HepG2 (cell line): ENCODE measurements around the gene GOLGA6C. TPM values are rescaled to one million over a fixed set of nuclear protein-coding genes. Genes with fewer than 3 reads are reported as not detected.
A peak's percentile ranks its signal among the peaks of the same experiment; 100 is the strongest.

ENCODE experiments used
- ATAC-seq: fragments of 200-7000 bp; cut with Tn5 transposase; 3 replicates; pipeline ENCODE4 v1.9.1; 2020; ENCODE audit warnings: mild to moderate bottlenecking, moderate library complexity
- BruUV-seq: library from RNA; stranded (reverse); fragments of 400-500 nt; replicated peaks from 2 replicates; lab custom pipeline; 2021; lab: Mats Ljungman, UMichigan
- CTCF ChIA-PET: fragments of 300-600 bp; formaldehyde crosslinking; extraction: SDS; loops from one replicate; lab custom pipeline; 2021; ENCODE audit warnings: low total read pairs, inconsistent platforms, low intra/inter-chr PET ratio; lab: Yijun Ruan, JAX
- POLR2A ChIA-PET: fragments of 350-600 bp; sonication (Branson Sonifier 250); formaldehyde crosslinking; loops from one replicate; lab custom pipeline; 2020; ENCODE audit warnings: antibody characterized with exemption, inconsistent platforms; lab: Yijun Ruan, JAX
- DNase-seq: peaks from one replicate; pipeline ENCODE4 v3.0.0-alpha.2; 2015; ENCODE audit warnings: low spot score
- FAIRE-seq: peaks from 3 replicates; lab custom pipeline; 2011; peaks lifted over from hg19 to GRCh38; lab: Jason Lieb, UNC
- H2AFZ ChIP-seq: one replicate; pipeline ENCODE4 v1.6.1; 2011; ENCODE audit warnings: low read length, inconsistent platforms
- H3K27ac ChIP-seq: fragments of 300-600 bp; 3 replicates; pipeline ENCODE4 v1.8.0; 2011; ENCODE audit warnings: mixed run types, mild to moderate bottlenecking, mixed read lengths, low read length, inconsistent platforms; ENCODE audit not compliant: insufficient read depth; ENCODE audit errors: extremely low read length
- H3K27me3 ChIP-seq, 2 experiments: fragments of 200-600 bp in 1 of 2; 2 replicates in 1 of 2; 3 replicates in 1 of 2; pipeline versions ENCODE4 v1.6.0 to v1.8.0; 2011; ENCODE audit warnings: low read length in 2 of 2, mild to moderate bottlenecking in 2 of 2, moderate library complexity in 2 of 2, inconsistent platforms in 1 of 2; ENCODE audit not compliant: insufficient read depth in 2 of 2, control insufficient read depth in 1 of 2
- H3K36me3 ChIP-seq, 2 experiments: fragments of 200-600 bp in 1 of 2; replicated peaks in 1 of 2; 2 replicates in 1 of 2; 3 replicates in 1 of 2; pipeline versions ENCODE4 v1.5.1 to v1.8.0; 2011; ENCODE audit warnings: low read length in 2 of 2, inconsistent platforms in 1 of 2; ENCODE audit not compliant: insufficient read depth in 2 of 2, control insufficient read depth in 1 of 2
- H3K4me1 ChIP-seq: 2 replicates; pipeline ENCODE4 v1.5.1; 2012; ENCODE audit warnings: low read length, inconsistent platforms; ENCODE audit not compliant: insufficient read depth
- H3K4me2 ChIP-seq: 2 replicates; pipeline ENCODE4 v1.6.0; 2011; ENCODE audit warnings: low read depth, low read length, inconsistent platforms
- H3K4me3 ChIP-seq, 3 experiments: fragments of 200-600 bp in 1 of 3; sonication (generic), shearing (Covaris generic) in 1 of 3; replicated peaks in 1 of 3; 2 replicates each; pipeline ENCODE4 v1.5.1; 2011 to 2016; ENCODE audit warnings: low read length in 3 of 3, inconsistent platforms in 2 of 3, low read depth in 2 of 3, mild to moderate bottlenecking in 2 of 3, control low read depth in 1 of 3, mixed read lengths in 1 of 3; ENCODE audit not compliant: insufficient read depth in 1 of 3
- H3K79me2 ChIP-seq: one replicate; pipeline ENCODE4 v1.6.1; 2011; ENCODE audit warnings: low read length, inconsistent platforms; ENCODE audit not compliant: insufficient read depth
- H3K9ac ChIP-seq: 2 replicates; pipeline ENCODE4 v1.6.0; 2011; ENCODE audit warnings: mild to moderate bottlenecking, low read depth, low read length, inconsistent platforms; ENCODE audit not compliant: insufficient read depth
- H3K9me3 ChIP-seq: 2 replicates; pipeline ENCODE4 v1.5.1; 2012; ENCODE audit warnings: mild to moderate bottlenecking, low read length
- H4K20me1 ChIP-seq: 2 replicates; pipeline ENCODE4 v1.6.0; 2011; ENCODE audit warnings: inconsistent platforms, mild to moderate bottlenecking, low read length, moderate library complexity; ENCODE audit not compliant: insufficient read depth
- AGO1 ChIP-seq: fragments of 200-400 bp; formaldehyde crosslinking; IDR thresholded peaks from 2 replicates; pipeline ENCODE4 v1.6.1; 2017; ENCODE audit warnings: mild to moderate bottlenecking, low read depth, low read length, moderate library complexity; ENCODE audit not compliant: poor library complexity, severe bottlenecking
- AGO2 ChIP-seq: fragments of 200-400 bp; formaldehyde crosslinking; optimal IDR thresholded peaks from 2 replicates; pipeline ENCODE3; 2017; ENCODE audit warnings: mild to moderate bottlenecking, low read depth, low read length, moderate library complexity
- AKAP8 ChIP-seq: sonication (generic); formaldehyde crosslinking; IDR thresholded peaks from 2 replicates; pipeline ENCODE4 v1.5.1; 2020; ENCODE audit warnings: mild to moderate bottlenecking, missing genetic modification reagents
- FOXP1 ChIP-seq, 2 experiments: fragments of 450-650 bp in 1 of 2; IDR thresholded peaks; 2 replicates each; pipeline ENCODE4 v1.6.1; 2017 to 2018; ENCODE audit warnings: antibody characterized with exemption in 1 of 2
- ISL2 ChIP-seq: sonication (generic); formaldehyde crosslinking; IDR thresholded peaks from 2 replicates; pipeline ENCODE4 v1.5.0; 2020; ENCODE audit warnings: missing genetic modification reagents
- KDM2A ChIP-seq: sonication (generic); formaldehyde crosslinking; IDR thresholded peaks from 2 replicates; pipeline ENCODE4 v1.4.0; 2020; ENCODE audit warnings: low read depth, missing genetic modification reagents, borderline replicate concordance
- MAZ ChIP-seq, 2 experiments: sonication (generic) in 1 of 2; formaldehyde crosslinking in 1 of 2; IDR thresholded peaks; 2 replicates each; pipeline versions ENCODE4 v1.5.0 to v1.6.1; 2012 to 2020; ENCODE audit warnings: low read depth in 2 of 2, mild to moderate bottlenecking in 2 of 2, borderline replicate concordance in 1 of 2, improper control_type of control experiment in 1 of 2, low read length in 1 of 2, missing genetic modification reagents in 1 of 2, moderate library complexity in 1 of 2
- NPAS2 ChIP-seq: sonication (generic); formaldehyde crosslinking; IDR thresholded peaks from 2 replicates; pipeline ENCODE4 v1.8.0; 2022; ENCODE audit warnings: mild to moderate bottlenecking, missing genetic modification reagents, borderline replicate concordance
- PAF1 ChIP-seq: IDR thresholded peaks from 2 replicates; pipeline ENCODE4 v1.6.1; 2016; ENCODE audit warnings: missing genetic modification reagents, missing compliant biosample characterization
- PHF8 ChIP-seq: sonication (generic); formaldehyde crosslinking; IDR thresholded peaks from 2 replicates; pipeline ENCODE4 v1.5.0; 2020; ENCODE audit warnings: missing genetic modification reagents
- POLR2A ChIP-seq, 2 experiments: IDR thresholded peaks; 2 replicates each; pipeline ENCODE4 v1.6.1; 2011; ENCODE audit warnings: low read depth in 2 of 2, low read length in 2 of 2, mild to moderate bottlenecking in 1 of 2, moderate library complexity in 1 of 2; ENCODE audit not compliant: insufficient read depth in 1 of 2
- POLR2AphosphoS5 ChIP-seq: IDR thresholded peaks from 2 replicates; pipeline ENCODE4 v1.6.1; 2012; ENCODE audit warnings: low read depth, low read length
- PRPF4 ChIP-seq: fragments of 200-400 bp; formaldehyde crosslinking; IDR thresholded peaks from 2 replicates; pipeline ENCODE4 v1.6.1; 2016; ENCODE audit warnings: low read length, low read depth; ENCODE audit not compliant: poor library complexity, severe bottlenecking
- RBM22 ChIP-seq: fragments of 200-400 bp; formaldehyde crosslinking; optimal IDR thresholded peaks from 2 replicates; pipeline ENCODE3; 2017; ENCODE audit warnings: mild to moderate bottlenecking, low read length, moderate library complexity
- ZC3H13 ChIP-seq: sonication (generic); formaldehyde crosslinking; IDR thresholded peaks from 2 replicates; pipeline ENCODE4 v1.8.1; 2023; ENCODE audit warnings: mild to moderate bottlenecking, missing genetic modification reagents, moderate library complexity
- ZNF138 ChIP-seq: sonication (generic); formaldehyde crosslinking; IDR thresholded peaks from 2 replicates; pipeline ENCODE4 v1.5.0; 2020; ENCODE audit warnings: mild to moderate bottlenecking, low read depth, missing genetic modification reagents
- ZNF235 ChIP-seq: sonication (generic); formaldehyde crosslinking; IDR thresholded peaks from 2 replicates; pipeline ENCODE4 v1.8.1; 2023; ENCODE audit warnings: mild to moderate bottlenecking, missing genetic modification reagents, borderline replicate concordance
- WGBS: methylation state at CpG from one replicate; pipeline ENCODE4 v1.1.6; 2017; ENCODE audit warnings: low lambda C conversion rate; 5-methylcytosine and 5-hydroxymethylcytosine counted together
- in situ Hi-C: cut with HindIII; loops from 2 replicates; pipeline ENCODE4 v1.10.0; 2017; ENCODE audit warnings: low pct_unique_long_range_greater_than_20kb; ENCODE audit not compliant: extremely low pct_ligation_motif_present
- intact Hi-C: fragments of 100-400 bp; cut with micrococcal nuclease; formaldehyde crosslinking; loops from one replicate; pipeline ENCODE4 v1.10.0; 2022; ENCODE audit not compliant: unreplicated experiment
- polyA plus RNA-seq, 8 experiments: library from polyadenylated mRNA; depleted of rRNA in 3 of 8; stranded (reverse) in 7 of 8; unstranded in 1 of 8; fragments of >200 nt; fragmentation: Illumina TruSeq in 4 of 8; extraction: Trizol in 4 of 8; gene quantifications; 2 replicates each; pipeline versions ENCODE4 v1.2.1 to v1.2.3, GENCODE V29; 2011 to 2016; ENCODE audit warnings: low read depth in 4 of 8, missing spikeins in 1 of 8, mixed read lengths in 1 of 8; ENCODE audit not compliant: insufficient read depth in 1 of 8
- total RNA-seq, 5 experiments: library from RNA; depleted of rRNA; stranded (reverse); fragments of >200 nt; fragmentation: Illumina TruSeq; extraction: Trizol; gene quantifications; 2 replicates each; pipeline ENCODE4 v1.2.3, GENCODE V29; 2016; ENCODE audit warnings: low read depth in 1 of 5
- TF ChIP-seq, protein P1 (sequence below): sonication (generic); formaldehyde crosslinking; conservative IDR thresholded peaks from 2 replicates; pipeline ENCODE4 v1.4.0; 2020; ENCODE audit warnings: missing genetic modification reagents

Gene GOLGA6C
- total and polyA plus RNA-seq, 2 of the 13 experiments (the other 11 are each of a cell fraction or from before 2014, with no cell fraction given): not detected

GRCh38 chr15:75215107-75216004 lies 42.8 kb upstream of the GOLGA6C start:
- in situ Hi-C loops (no loop called here), intact Hi-C loops (no loop called here)
- Histone ChIP-seq H3K27me3 (no peaks in the 10 kb centered on the region; a peak in 1 of 5 replicates), H3K27ac (no peak overlapping the region), H3K9me3 (no peaks in the 10 kb centered on the region), H2AFZ (no peak overlapping the region), H3K79me2 (peaks cover 5% of the 10 kb centered on the region), H3K4me2 (no peak overlapping the region), H4K20me1 (peaks cover 36% of the 10 kb centered on the region), H3K36me3 (peaks cover 21 to 28% of the 10 kb centered on the region in 2 experiments; a peak in 4 of 5 replicates), H3K4me1 (peaks cover 23% of the 10 kb centered on the region), H3K4me3 (no peak overlapping the region), H3K9ac (no peak overlapping the region)
- ATAC-seq (peak; percentile 17), FAIRE-seq (no peak), DNase-seq (no peak)
- CTCF ChIA-PET: no interaction called here
- 90% methylated on average over 5 of the region's 5 CpGs for WGBS
- TF ChIP-seq AKAP8 (CRISPR knock-in tag) (0 out of 2 replicates have a peak, but pooled peaks have one; percentile 63), NPAS2 (CRISPR knock-in tag) (0 out of 2 replicates have a peak, but pooled peaks have one; percentile 27), AGO2 (peak; percentile 86), PHF8 (no peak), FOXP1 (IDR thresholded peaks at IDR 0.05) (no peak), FOXP1 (CRISPR knock-in tag; IDR thresholded peaks at IDR 0.05) (no peak), ZNF235 (CRISPR knock-in tag) (no peak), ISL2 (CRISPR knock-in tag) (0 out of 2 replicates have a peak, but pooled peaks have one; percentile 20), AGO1 (peak; percentile 90), ZNF138 (CRISPR knock-in tag) (no peak), ZC3H13 (CRISPR knock-in tag) (0 out of 2 replicates have a peak, but pooled peaks have one; percentile 21), KDM2A (CRISPR knock-in tag) (peak; percentile 36), RBM22 (peak; percentile 62), POLR2A (IDR thresholded peaks at IDR 0.05; ENCODE audit: insufficient read depth in 1 of 2, low read depth in 2 of 2, low read length in 2 of 2) (peak in 1 of 2 experiments; percentile 42; a peak in 2 of 4 replicates), MAZ (IDR thresholded peaks at IDR 0.05; ENCODE audit: borderline replicate concordance, low read depth, low read length) (no peak), MAZ (CRISPR knock-in tag; IDR thresholded peaks at IDR 0.05; ENCODE audit: low read depth) (0 out of 2 replicates have a peak, but pooled peaks have one; percentile 27), PAF1 (CRISPR knock-in tag) (0 out of 2 replicates have a peak, but pooled peaks have one; percentile 52), POLR2AphosphoS5 (peak; percentile 47; the same call in 1 of the 2 replicates), PRPF4 (no peak)
- TF ChIP-seq, protein P1, sequence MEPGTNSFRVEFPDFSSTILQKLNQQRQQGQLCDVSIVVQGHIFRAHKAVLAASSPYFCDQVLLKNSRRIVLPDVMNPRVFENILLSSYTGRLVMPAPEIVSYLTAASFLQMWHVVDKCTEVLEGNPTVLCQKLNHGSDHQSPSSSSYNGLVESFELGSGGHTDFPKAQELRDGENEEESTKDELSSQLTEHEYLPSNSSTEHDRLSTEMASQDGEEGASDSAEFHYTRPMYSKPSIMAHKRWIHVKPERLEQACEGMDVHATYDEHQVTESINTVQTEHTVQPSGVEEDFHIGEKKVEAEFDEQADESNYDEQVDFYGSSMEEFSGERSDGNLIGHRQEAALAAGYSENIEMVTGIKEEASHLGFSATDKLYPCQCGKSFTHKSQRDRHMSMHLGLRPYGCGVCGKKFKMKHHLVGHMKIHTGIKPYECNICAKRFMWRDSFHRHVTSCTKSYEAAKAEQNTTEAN (CRISPR knock-in tag): no peak
- BruUV-seq: no TSS peak
- POLR2A ChIA-PET: interaction anchor here (1.0 to 2.3 kb wide), 3 partner anchors 11 to 192 kb away, joined by 3 to 9 read pairs (median 6); no protein-coding TSS in a partner anchor
